HepG2 (cell line): ENCODE results near the gene CLPTM1. TPM values are rescaled to one million over a fixed set of nuclear protein-coding genes. Genes with fewer than 3 reads are reported as not detected.

ENCODE experiments used
- AKNA ChIP-seq: sonication (generic); formaldehyde crosslinking; IDR thresholded peaks from 2 replicates; pipeline ENCODE4 v1.4.0; 2020; ENCODE audit warnings: missing genetic modification reagents, borderline replicate concordance
- EZH2 ChIP-seq: conservative IDR thresholded peaks from 2 replicates; pipeline ENCODE4 v1.6.1; 2012; ENCODE audit warnings: mild to moderate bottlenecking, low read depth, low read length, moderate library complexity
- FOXO4 ChIP-seq: sonication (generic); formaldehyde crosslinking; conservative IDR thresholded peaks from 2 replicates; pipeline ENCODE4 v1.8.1; 2023; ENCODE audit warnings: missing genetic modification reagents
- RERE ChIP-seq: IDR thresholded peaks from 2 replicates; pipeline ENCODE4 v1.6.1; 2016; ENCODE audit warnings: low read depth, missing genetic modification reagents, missing compliant biosample characterization
- ZNF407 ChIP-seq: sonication (generic); formaldehyde crosslinking; IDR thresholded peaks from one replicate; pipeline ENCODE4 v1.5.1; 2020; ENCODE audit warnings: mild to moderate bottlenecking, missing genetic modification reagents; ENCODE audit errors: not compliant biosample characterization
- ZNF761 ChIP-seq: sonication (generic); formaldehyde crosslinking; conservative IDR thresholded peaks from 2 replicates; pipeline ENCODE4 v1.4.0; 2020; ENCODE audit warnings: mild to moderate bottlenecking, missing genetic modification reagents
- polyA plus RNA-seq, 8 experiments: library from polyadenylated mRNA; depleted of rRNA in 3 of 8; stranded (reverse) in 7 of 8; unstranded in 1 of 8; fragments of >200 nt; fragmentation: Illumina TruSeq in 4 of 8; extraction: Trizol in 4 of 8; gene quantifications; 2 replicates each; pipeline versions ENCODE4 v1.2.1 to v1.2.3, GENCODE V29; 2011 to 2016; ENCODE audit warnings: low read depth in 4 of 8, missing spikeins in 1 of 8, mixed read lengths in 1 of 8; ENCODE audit not compliant: insufficient read depth in 1 of 8
- total RNA-seq, 5 experiments: library from RNA; depleted of rRNA; stranded (reverse); fragments of >200 nt; fragmentation: Illumina TruSeq; extraction: Trizol; gene quantifications; 2 replicates each; pipeline ENCODE4 v1.2.3, GENCODE V29; 2016; ENCODE audit warnings: low read depth in 1 of 5

CLPTM1 gene
- total and polyA plus RNA-seq, 2 of the 13 experiments (the other 11 are each of a cell fraction or from before 2014, with no cell fraction given): 34.9 to 42.8 TPM

- no peak for TF ChIP-seq AKNA
- TF ChIP-seq ZNF761 (CRISPR knock-in tag): no peak
- TF ChIP-seq FOXO4 (CRISPR knock-in tag): 0 out of 2 replicates have a peak, but pooled peaks have one; percentile 64
- peak; percentile 95 for TF ChIP-seq RERE (CRISPR knock-in tag)
- no peak for TF ChIP-seq ZNF407 (CRISPR knock-in tag)
- TF ChIP-seq EZH2: no peak
Measured at GRCh38 chr19:44924243-44924725, 30.9 kb upstream of the CLPTM1 start (continued).
